Fibroblast of skin of right quadriceps (primary cell): Measurements from ENCODE around the gene IQCN.
A peak's percentile ranks its signal among the peaks of the same experiment; 100 is the strongest.

ENCODE experiments used
- DNase-seq: peaks from one replicate; pipeline ENCODE4 v3.0.0-alpha.2; 2013

Gene IQCN, protein sequence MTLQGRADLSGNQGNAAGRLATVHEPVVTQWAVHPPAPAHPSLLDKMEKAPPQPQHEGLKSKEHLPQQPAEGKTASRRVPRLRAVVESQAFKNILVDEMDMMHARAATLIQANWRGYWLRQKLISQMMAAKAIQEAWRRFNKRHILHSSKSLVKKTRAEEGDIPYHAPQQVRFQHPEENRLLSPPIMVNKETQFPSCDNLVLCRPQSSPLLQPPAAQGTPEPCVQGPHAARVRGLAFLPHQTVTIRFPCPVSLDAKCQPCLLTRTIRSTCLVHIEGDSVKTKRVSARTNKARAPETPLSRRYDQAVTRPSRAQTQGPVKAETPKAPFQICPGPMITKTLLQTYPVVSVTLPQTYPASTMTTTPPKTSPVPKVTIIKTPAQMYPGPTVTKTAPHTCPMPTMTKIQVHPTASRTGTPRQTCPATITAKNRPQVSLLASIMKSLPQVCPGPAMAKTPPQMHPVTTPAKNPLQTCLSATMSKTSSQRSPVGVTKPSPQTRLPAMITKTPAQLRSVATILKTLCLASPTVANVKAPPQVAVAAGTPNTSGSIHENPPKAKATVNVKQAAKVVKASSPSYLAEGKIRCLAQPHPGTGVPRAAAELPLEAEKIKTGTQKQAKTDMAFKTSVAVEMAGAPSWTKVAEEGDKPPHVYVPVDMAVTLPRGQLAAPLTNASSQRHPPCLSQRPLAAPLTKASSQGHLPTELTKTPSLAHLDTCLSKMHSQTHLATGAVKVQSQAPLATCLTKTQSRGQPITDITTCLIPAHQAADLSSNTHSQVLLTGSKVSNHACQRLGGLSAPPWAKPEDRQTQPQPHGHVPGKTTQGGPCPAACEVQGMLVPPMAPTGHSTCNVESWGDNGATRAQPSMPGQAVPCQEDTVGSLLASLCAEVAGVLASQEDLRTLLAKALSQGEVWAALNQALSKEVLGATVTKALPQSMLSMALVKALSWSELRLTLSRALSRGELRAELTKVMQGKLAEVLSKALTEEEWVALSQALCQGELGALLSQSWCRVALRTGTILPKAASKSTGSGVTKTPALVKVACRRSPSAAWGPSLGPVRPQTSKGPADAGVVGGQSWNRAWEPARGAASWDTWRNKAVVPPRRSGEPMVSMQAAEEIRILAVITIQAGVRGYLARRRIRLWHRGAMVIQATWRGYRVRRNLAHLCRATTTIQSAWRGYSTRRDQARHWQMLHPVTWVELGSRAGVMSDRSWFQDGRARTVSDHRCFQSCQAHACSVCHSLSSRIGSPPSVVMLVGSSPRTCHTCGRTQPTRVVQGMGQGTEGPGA (N-terminal part only)

DNA sequence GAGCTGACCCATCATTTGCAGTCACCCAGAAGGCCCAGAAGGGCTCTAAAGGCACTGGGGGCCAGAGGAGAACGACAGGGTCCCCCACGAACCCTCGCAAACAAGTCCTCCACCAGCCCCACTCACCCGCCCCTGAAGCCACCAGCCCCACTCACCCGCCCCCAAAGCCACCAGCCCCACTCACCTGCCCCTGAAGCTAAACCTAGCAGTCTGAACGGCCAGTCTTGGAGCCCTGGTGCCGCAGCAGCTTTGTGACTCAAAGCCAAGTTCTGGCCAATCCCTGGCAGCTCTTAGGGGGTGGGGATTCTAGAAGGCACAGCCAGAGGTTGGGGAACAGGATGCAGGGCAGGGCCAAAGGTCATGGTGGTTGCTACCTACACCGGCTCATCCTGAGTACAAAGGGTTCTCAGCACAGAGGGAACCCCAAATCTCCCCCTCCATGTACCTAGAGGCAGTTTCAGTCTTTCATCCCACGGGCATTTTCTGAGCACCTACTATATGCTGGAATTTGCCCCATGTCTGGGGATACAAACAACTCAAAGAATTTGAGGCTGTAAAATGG is at the start of gene IQCN:
IQCN (minus strand) TSS at position 234 of the 562 bp plus-strand sequence. CDS start 4,974 bp downstream, outside the sequence.
- DNase-seq, result peak; percentile 13

DNA sequence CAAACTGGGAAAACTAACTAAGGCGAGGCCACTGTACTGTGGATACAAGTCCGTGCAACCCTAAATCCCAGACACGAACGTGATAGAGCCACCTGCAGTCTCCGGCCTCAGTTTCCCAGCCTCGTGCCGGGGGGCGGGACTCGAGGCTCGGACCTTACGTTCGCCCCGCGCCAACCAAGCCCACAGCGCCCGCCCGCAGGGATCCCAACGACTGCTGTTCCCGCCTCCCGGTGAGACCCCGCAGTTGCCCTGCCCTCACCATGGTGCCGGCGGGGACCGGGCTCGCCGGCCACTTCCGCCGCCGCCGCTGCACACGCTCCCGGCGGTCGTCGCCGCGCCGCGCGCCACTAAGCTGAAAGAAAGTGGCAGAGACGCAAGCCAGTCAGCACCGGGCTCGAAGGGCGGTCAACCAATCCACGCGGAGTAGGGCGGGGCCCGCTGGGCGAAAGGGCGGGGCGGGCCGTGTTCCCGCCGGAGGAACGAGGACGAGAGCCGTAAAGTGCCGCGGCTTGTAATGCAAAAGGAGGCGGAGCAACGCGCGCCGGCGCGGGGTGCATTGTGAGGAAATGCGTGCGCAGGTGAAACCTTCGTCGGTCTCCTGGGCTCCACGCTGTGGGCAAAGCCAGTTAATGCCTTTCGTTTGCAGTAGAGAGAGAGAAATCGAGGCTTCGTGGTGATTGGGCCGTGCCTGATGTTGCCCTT is 48.7 kb upstream of the IQCN start, which contains the start of gene LSM4:
LSM4 (minus strand) TSS at position 318 of the 702 bp plus-strand sequence; CDS start at position 262, 56 bp downstream.
- peak; percentile 97 for DNase-seq

DNA sequence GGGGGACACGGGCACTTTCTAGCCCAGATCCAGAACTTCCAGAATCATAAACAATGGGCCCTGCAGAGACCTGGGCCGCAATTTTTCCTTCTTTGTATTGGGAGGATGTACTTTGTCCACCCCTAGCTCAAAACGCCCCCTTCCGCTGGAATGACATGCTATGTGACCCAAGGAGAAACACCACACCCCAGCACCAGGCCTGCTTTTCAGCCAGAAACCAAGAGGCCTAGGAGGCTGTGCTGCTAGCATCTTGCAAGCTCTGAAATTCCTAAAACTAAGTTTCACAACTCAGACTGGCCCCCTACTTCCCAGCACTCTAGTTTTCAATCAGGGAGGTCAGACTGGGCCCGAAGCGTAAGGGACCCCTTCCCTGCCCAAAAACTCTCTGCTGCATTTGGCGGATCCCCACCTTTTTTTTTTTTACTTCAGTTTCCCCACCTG is 48.1 kb upstream of the IQCN start:
- peak; percentile 71 for DNase-seq

DNA sequence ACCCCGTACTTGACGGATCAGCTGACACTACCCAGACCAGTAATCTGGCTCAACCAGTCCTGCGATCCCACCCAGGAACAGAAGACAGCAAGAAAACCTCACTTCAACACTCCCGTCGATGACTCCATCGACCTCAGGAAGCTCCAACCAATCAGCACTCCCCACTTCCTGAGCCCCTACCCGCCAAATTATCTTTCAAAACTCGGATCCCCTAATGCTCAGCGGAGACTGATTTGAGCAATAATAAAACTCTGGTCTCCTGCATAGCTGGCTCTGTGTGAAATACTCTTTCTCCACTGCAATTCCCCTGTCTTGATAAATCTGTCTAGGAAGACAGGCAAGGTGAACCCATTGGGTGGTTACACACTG is 47.5 kb upstream of the IQCN start:
- peak; percentile 47 for DNase-seq

DNA sequence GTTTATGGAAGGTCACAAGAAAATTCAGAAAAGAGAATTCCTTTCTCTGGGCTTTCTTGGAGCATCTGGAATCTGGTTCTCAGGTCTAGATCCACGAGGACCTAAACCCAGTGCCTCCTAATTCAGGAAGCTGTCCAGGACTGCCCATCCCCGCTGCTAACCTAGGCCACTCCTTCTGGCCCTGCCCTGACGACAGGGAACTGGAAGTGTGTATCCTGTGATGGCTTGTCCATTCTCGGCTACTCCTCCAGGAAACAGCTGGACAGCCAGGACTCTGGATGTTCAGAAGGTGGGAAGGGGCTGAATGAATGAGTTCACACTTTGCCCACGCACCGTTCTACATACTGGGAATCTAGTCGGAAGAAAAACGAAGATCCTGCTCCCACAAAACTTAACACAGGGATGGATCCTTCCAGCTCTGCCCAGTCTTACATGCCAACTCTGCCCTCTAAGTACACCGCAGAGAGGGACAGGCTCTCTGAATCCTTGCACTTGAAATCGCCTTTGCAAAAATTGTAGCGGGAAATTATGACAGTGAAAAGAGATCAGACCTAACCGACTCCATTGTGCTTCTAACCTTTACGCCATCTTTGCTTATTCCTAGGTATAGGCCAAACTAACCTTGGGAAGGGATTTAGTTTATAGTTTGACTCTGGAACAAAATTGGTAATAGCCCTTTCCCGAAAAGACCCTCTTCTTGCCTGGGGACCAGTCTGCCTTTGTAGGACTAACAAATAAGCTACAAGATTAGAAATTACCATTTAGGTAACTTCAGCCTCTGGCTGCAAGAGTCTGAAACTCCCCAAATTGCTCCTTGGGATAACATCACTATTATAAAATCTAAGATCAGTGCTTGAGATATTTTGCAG is 46.8 kb upstream of the IQCN start:
- DNase-seq, result no peak

DNA sequence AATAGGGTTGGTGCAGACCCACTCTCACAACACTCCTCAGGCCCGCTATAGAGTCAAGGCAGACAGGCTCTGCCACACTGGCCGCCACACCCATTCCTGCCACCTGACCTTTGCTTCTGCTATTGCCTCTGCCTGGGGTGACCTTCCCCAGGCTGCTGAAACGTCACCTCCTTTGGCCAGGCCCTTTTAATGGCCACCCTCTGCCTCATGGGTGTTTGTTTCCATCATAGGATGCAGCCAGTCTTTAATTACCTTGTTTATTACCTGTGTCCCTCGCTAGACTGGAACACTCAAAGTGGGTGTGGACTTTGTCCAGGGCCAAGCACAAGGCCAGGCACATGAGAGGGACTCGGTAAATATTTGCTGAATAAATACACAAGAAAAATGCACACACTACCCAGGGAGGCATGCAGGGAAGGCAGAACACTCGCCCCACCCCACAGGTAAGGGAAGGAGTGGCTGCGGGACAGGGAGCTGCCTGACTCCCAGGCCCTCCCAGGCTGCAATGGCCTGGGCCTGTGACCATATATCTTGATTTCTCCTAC is 45.4 kb upstream of the IQCN start:
- no peak for DNase-seq

DNA sequence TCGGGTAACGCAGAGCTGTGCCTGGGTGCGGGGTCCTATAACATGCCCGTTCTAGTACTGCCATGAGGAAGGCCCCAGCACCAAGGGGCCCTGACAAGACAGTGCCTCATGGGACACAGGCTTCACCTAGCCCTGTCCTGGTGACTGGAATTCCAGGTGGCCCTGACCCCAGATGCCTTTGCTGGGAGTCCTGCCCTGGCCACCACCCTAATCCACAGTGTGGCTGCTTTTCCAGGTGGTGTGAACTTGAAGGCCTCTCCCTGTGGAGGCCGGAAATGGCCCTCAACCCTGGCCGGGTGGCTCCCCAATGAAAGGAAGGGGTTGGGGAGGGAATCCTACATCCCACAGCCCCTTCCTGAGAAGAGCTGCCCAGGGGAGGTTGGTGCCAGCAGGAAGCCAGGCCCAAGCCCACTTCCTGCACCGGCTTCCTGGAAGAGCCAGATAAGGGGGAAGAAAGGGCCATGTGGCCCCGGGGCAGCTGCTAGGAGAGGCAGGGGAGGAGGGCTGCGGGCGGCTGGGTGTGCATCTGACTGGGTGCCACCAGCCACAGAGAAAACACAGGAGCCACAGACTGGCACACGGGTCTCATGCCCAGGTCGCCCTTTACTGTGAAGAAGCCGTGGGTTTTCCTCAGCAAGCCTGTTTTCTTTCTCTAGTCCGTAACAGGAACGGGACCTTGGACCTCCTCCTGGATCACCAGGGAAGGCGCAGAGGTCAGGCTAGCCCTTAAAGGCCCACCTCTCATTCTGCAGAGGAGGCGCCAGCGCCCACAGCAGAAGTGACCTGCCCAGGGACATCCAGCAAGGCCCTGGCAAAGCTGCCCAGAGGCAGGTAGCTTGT is 43.9 kb upstream of the IQCN start:
- DNase-seq, result no peak

DNA sequence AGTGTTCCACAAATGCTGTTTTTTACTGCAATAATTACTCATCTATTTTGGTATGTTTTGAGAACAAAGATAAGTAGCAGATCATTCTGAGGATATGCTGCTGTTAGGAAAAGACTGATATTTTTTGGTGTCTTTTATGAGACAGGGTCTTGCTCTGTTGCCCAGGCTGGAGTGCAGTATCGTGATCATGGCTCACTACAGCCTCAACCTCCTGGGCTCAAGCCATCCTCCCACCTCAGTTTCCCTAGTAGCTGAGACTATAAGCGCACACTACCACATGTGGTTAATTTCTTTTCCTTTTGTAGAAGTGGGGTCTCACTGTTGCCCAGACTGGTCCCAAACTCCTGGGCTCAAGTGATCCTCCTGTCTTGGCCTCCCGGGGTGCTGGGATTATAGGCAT is 39.1 kb upstream of the IQCN start:
- no peak for DNase-seq

DNA sequence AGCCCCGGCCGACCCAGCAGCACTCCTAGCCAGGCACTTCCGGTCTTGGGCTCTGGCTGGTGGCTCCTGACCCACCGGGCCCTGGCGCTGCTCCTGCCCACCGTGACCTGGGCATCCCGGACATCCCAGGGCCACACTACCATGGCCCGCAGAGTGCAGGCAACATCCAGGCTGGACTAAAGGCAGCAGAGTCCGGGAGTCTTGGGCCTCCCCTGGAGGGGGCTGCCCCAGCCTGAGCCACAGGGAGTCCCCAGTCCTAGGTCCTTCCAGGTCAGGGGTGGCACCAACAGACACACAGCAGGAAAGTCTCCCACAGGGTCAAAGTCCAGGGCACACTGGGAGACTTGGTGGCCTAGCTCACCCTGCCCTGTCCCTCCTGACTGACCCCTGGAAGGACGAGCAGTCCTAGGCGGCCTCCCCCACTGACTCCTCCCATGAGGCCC is 37.9 kb upstream of the IQCN start:
- DNase-seq, result no peak

DNA sequence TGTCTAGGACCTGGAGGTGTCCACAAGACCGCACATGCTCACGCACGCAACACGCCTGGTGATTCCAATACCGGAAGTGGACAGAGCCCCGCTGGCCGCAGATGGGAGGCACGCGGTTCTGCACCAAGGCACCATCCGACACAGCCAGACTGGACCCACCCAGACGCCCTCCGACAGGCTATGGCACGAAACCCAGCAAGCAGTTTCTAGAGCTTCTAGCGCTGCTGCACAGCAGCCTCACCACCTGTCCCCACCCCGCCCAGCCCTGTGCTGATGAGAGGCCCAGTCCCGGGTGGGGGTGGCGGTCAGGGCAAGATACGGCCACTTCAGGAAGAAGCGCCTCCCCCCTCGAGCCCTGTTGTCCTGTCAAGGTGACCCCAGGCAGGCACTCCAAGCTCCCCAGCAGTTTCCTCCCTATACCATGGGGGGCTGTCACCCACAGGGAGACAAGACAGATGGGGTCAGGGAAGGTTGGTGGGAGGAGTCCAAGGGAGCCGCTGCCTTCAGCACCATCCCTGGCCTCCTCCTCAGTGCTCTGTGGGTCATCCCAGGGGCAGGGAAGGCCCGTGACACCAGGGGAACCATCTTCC is 37.3 kb upstream of the IQCN start:
- no peak for DNase-seq

DNA sequence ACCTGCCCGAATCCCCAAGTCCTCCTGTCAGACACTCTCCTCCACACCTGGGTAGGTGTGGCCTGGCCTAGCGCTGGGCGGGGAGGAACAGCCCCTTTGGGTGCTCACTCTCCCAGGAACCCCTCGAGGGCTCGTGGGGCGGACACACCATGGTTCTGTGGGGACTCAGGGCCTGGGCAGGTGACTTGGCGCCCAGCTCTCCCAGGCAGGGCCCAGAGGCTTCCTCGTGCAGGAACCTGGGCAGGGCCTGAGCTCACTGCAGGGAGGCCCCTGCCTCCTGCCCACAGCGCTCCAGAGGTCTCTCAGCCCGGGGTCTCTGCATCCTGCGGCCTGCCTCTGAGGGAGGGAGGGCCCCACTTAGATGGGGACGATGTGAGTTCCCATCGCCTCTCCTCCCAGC is 36.7 kb upstream of the IQCN start:
- DNase-seq, result no peak

DNA sequence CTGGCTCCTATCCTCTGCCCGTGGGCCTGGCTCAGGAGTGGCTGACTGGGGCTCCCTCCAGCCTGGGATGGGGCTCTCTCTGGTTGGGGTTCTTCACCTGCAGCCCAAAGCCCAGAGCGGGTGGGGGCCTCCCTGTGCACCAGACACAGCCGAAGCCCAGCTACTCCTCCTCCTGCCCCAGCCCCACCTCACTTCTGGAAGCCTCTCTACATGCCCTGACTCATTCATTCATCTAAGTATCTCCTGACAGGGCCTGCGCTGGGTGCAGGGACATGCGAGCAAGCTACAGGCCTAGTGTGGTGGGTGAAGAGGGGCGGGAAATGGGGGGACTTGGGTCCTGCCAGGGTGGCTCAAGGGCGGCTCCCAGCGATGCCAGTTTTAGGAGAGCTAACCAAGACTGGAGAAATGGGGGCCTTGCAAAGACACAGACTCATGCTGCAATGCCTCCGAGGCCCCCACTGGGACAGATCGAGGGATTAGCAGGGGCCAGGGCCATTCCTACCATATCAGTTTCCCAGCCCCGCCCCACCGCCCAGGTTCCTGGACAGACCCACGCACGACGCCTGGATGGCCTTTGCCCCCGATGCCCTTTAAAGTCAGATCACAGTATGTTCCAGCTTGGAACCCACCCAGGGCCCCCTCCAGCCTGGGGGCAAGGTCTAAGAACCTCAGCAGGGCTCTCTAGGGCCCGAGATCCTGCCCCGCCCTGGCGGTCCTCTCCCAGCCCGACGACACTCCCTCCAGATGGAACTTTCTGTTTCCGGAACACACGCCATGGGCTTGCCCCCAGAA is 36.1 kb upstream of the IQCN start:
- DNase-seq, result no peak

DNA sequence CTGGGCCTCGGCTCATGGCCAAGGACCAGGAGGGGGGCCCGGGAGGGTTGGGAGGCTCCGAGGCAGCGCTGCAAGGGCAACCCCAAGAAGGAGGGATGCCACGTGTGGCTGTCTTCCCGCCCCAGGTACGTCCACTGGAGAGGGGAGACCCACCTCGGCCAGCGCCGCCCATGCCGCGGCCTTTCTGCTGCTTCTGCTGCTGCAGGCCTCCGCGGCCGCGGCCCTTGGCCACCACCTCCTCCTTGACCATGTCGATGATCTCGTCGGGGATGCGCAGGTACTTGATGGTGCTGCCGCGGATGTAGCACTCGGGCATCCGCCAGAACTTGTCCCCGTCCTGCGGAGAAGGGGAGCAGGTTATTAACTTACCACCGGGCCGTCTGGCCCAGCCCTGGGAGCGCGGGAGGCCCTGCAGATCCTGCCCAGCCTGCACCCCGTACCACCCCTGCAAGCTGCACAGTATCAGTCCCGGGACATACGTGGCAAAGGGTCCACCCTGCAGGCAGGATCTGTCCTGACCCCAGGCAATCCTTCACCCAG is 35.3 kb upstream of the IQCN start:
- DNase-seq, result no peak

DNA sequence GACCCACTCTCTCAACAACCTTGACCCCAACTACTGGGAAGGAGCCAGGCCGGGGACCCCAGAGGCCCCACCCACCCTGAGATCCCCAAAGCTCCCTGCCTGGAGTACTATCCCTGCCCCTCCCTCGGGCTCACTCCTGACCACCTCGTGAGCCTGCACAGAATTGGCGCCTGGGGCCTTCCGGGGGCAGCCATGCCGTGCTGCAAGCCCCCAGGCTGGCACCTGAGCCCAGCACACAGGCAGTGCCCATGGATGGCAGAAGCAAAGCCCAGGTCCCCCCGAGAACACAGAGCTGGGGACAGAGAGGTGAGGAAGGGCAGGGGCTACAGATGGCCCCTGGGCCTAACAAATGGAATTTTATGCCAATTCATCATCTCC is 34.7 kb upstream of the IQCN start:
- DNase-seq, result no peak

DNA sequence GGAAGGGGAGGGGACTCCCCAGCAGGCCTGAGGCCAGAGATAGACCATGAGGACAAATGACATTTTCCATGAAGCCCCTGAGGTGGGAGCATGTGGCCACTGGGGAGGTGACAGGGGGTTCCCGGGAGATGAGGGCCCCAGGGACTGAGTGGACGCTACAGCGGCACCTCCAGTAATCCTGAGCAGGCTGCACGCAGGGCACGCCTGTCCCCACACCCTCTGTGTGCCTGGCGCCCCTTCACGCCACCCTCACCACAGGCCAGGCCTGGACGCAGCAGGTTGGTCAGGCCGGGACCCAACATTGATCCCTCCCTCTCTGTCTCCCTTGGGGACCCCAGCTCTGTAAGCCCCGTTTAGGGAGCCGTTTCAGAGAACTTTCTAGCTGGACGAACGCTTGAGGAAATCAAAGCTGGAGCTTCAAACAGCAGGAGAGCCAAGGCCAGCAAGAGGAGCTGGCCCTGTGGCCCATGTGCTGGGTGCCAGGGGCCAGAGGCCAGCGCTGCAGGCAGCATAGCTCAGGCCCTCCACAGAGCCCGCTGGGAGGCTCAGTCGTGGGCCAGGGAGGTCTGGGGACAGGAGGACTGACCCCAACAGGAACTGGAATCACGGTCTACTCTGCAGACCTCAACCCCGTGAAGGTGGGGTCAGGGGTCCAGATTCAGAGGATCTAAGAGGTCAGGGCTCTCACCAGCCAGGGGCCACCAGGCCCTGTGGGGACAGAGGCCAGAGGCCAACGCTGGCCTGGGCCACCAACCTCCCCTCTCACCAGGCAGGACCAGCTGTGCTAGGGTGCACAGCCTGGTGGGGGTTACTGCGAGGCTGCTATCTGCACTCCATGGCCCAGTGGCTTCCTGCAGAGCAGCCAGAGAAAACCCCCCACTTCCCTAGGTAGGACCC is 34.0 kb upstream of the IQCN start:
- DNase-seq, result no peak

DNA sequence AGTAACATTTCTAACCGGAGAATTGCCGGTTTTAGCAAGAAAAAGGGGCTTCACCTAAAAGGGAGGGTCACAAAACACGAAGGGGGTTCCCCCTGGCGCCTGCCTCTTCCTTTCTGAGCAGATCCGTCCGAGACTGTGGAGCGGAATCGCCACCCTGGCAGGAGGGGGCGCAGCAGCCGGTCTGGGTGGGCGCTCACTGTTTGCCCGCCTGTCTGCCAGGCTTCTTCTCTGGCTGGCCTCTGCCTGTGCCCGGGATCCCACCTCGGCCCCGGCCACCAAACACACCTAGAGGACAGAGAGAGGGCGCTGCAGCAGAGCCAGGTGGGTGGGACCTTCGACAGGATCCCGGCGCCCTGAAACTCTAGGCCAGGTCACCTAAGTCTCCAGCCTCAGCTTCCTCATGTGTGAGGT is 33.0 kb upstream of the IQCN start:
- DNase-seq, result no peak

DNA sequence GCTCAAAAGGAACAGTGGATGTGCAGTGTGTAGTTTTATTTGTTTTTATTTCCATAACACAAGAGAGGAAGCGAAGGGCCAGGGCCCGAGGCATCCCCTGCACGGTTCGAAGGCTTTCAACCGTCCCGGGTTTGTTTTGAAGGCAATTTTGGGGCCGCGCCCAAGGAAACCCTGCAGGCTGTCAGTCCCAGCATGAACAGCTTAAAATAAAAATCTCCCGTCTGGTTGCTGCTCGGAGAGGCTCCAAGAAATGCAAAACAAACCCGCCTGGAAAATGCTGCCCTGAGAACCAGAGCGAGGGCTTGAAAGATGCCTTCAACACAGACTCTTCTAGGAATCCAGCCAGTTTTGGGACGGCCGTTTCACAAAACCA is 32.6 kb upstream of the IQCN start:
- no peak for DNase-seq
